Ishikawa (cell line): ENCODE measurements around the gene YJEFN3.

Source experiments
- CEBPB ChIP-seq: IDR thresholded peaks from 2 replicates; pipeline ENCODE4 v1.6.1; 2012
- CREB1 ChIP-seq: IDR thresholded peaks from 2 replicates; pipeline ENCODE4 v1.6.1; 2012; ENCODE audit warnings: low read depth
- EGR1 ChIP-seq: IDR thresholded peaks from 2 replicates; pipeline ENCODE4 v1.6.1; 2012
- EP300 ChIP-seq: IDR thresholded peaks from 2 replicates; pipeline ENCODE4 v1.6.1; 2012; ENCODE audit warnings: borderline replicate concordance
- FOXM1 ChIP-seq: IDR thresholded peaks from 2 replicates; pipeline ENCODE4 v1.6.1; 2012; ENCODE audit warnings: low read depth, borderline replicate concordance
- RAD21 ChIP-seq: IDR thresholded peaks from 2 replicates; pipeline ENCODE4 v1.6.1; 2012; ENCODE audit warnings: low read depth
- TAF1 ChIP-seq: IDR thresholded peaks from 2 replicates; pipeline ENCODE4 v1.6.1; 2012; ENCODE audit warnings: low read depth, mild to moderate bottlenecking
- TCF12 ChIP-seq: IDR thresholded peaks from 2 replicates; pipeline ENCODE4 v1.6.1; 2012; ENCODE audit warnings: low read depth
- TEAD4 ChIP-seq: IDR thresholded peaks from 2 replicates; pipeline ENCODE4 v1.6.1; 2012
- YY1 ChIP-seq: IDR thresholded peaks from 2 replicates; pipeline ENCODE4 v1.6.1; 2012; ENCODE audit warnings: low read depth
- ZBTB7A ChIP-seq: IDR thresholded peaks from 2 replicates; pipeline ENCODE4 v1.6.1; 2012; ENCODE audit warnings: low read depth
- TF ChIP-seq, protein P1 (sequence below): IDR thresholded peaks from 2 replicates; pipeline ENCODE4 v1.6.1; 2012; ENCODE audit warnings: low read depth, mild to moderate bottlenecking
- TF ChIP-seq, protein P2 (sequence below): IDR thresholded peaks from 2 replicates; pipeline ENCODE4 v1.6.1; 2012
- TF ChIP-seq, protein P3 (sequence below): IDR thresholded peaks from 2 replicates; pipeline ENCODE4 v1.6.1; 2012

DNA sequence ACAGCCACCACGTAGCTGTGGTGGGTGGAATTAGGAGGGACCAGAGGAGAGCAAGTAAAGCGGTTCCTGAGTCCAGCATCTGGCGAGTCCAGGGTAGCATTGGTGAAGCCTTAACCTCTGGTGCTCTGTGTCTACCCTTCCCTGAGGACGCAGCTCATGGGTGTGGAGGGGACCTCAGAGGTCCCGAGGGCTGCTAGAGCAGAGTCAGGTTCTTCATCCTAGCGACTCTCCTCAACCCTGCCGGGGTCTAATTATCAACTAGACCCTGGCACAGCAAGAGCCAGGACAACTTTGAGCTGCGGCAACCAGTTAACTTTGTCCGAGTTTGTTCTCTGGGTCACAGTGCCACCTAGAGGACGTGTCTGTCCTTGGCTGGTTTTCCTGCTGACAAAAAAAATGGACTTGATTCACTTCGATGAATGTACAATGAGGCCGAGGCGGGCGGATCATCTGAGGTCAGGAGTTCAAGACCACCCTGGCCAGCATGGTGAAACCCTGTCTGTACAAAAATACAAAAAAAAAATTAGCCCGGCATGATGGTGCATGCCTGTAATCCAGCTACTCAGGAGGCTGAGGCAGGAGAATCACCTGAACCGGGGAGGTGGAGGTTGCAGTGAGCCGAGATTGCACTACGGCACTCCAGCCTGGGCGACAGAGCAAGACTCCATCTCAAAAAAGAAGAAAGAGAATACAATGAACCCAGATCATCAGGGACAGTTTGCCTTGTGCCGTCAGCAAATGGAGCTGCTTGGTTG, 38.3 kb upstream of the YJEFN3 start:
- TF ChIP-seq TCF12, result no peak
- TF ChIP-seq EP300, result no peak
- TF ChIP-seq, protein P1, sequence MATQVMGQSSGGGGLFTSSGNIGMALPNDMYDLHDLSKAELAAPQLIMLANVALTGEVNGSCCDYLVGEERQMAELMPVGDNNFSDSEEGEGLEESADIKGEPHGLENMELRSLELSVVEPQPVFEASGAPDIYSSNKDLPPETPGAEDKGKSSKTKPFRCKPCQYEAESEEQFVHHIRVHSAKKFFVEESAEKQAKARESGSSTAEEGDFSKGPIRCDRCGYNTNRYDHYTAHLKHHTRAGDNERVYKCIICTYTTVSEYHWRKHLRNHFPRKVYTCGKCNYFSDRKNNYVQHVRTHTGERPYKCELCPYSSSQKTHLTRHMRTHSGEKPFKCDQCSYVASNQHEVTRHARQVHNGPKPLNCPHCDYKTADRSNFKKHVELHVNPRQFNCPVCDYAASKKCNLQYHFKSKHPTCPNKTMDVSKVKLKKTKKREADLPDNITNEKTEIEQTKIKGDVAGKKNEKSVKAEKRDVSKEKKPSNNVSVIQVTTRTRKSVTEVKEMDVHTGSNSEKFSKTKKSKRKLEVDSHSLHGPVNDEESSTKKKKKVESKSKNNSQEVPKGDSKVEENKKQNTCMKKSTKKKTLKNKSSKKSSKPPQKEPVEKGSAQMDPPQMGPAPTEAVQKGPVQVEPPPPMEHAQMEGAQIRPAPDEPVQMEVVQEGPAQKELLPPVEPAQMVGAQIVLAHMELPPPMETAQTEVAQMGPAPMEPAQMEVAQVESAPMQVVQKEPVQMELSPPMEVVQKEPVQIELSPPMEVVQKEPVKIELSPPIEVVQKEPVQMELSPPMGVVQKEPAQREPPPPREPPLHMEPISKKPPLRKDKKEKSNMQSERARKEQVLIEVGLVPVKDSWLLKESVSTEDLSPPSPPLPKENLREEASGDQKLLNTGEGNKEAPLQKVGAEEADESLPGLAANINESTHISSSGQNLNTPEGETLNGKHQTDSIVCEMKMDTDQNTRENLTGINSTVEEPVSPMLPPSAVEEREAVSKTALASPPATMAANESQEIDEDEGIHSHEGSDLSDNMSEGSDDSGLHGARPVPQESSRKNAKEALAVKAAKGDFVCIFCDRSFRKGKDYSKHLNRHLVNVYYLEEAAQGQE, result no peak
- no peak for TF ChIP-seq CREB1
- no peak for TF ChIP-seq TEAD4
- TF ChIP-seq, protein P2, sequence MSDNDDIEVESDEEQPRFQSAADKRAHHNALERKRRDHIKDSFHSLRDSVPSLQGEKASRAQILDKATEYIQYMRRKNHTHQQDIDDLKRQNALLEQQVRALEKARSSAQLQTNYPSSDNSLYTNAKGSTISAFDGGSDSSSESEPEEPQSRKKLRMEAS, result no peak
- peak; percentile 88 for TF ChIP-seq RAD21
- no peak for TF ChIP-seq ZBTB7A
- no peak for TF ChIP-seq CEBPB
- no peak for TF ChIP-seq TAF1
- TF ChIP-seq YY1, result no peak
- TF ChIP-seq FOXM1, result no peak
- no peak for TF ChIP-seq EGR1
- TF ChIP-seq, protein P3, sequence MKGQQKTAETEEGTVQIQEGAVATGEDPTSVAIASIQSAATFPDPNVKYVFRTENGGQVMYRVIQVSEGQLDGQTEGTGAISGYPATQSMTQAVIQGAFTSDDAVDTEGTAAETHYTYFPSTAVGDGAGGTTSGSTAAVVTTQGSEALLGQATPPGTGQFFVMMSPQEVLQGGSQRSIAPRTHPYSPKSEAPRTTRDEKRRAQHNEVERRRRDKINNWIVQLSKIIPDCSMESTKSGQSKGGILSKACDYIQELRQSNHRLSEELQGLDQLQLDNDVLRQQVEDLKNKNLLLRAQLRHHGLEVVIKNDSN, result no peak
